CD4-positive, alpha-beta T cell treated with Interleukin-15 for 1 hour (primary cell): ENCODE data around the gene GKN2.
"Not testable (repeated sequence)": the region's sequence is repeated elsewhere in the genome, so short reads cannot be mapped to it uniquely, and the experiment has no call there.

Experiments
- DNase-seq: peaks from one replicate; pipeline ENCODE4 v3.0.0-alpha.2; 2020

The GKN2 gene

GRCh38 chr2:68917034-68917718 lies 35.5 kb downstream of the GKN2 start:
- no peak for DNase-seq

GRCh38 chr2:68916226-68916625 lies 36.5 kb downstream of the GKN2 start:
- DNase-seq: no peak

- DNase-seq: no peak
These were observed 37.3 kb downstream of the GKN2 start for GRCh38 chr2:68915393-68915792.

- DNase-seq: no peak
These were observed 39.3 kb downstream of the GKN2 start for GRCh38 chr2:68913359-68913758.

- DNase-seq: peak; percentile 25
These were observed 40.0 kb downstream of the GKN2 start for GRCh38 chr2:68912732-68913131.

GRCh38 chr2:68912111-68912510 lies 40.6 kb downstream of the GKN2 start:
- DNase-seq: no peak

- DNase-seq: no peak
These were observed 41.0 kb downstream of the GKN2 start for GRCh38 chr2:68911709-68912108.

GRCh38 chr2:68911246-68911645 lies 41.4 kb downstream of the GKN2 start:
- DNase-seq: no peak

GRCh38 chr2:68909793-68910674 lies 42.7 kb downstream of the GKN2 start:
- peak; percentile 67 for DNase-seq

- peak; percentile 84 for DNase-seq
These were observed 44.2 kb downstream of the GKN2 start for GRCh38 chr2:68908392-68908970.

- DNase-seq: no peak
These were observed 44.8 kb downstream of the GKN2 start for GRCh38 chr2:68907920-68908253.

- DNase-seq: no peak
These were observed 45.3 kb downstream of the GKN2 start for GRCh38 chr2:68907232-68907919.

- DNase-seq: no peak
These were observed 46.0 kb downstream of the GKN2 start for GRCh38 chr2:68906716-68907115.

GRCh38 chr2:68905116-68905515 lies 47.6 kb downstream of the GKN2 start:
- DNase-seq: no peak

GRCh38 chr2:68901561-68901960 lies 51.1 kb downstream of the GKN2 start:
- no peak for DNase-seq

- DNase-seq: no peak
These were observed 51.5 kb downstream of the GKN2 start for GRCh38 chr2:68901199-68901514.

- DNase-seq: no peak
These were observed 52.0 kb downstream of the GKN2 start for GRCh38 chr2:68900496-68901198.

GRCh38 chr2:68895981-68896380 lies 56.7 kb downstream of the GKN2 start:
- DNase-seq: not testable (repeated sequence)
